IMR-90 (cell line): ENCODE measurements around the gene CCNI2. TPM values are rescaled to one million over a fixed set of nuclear protein-coding genes. Genes with fewer than 3 reads are reported as not detected.

ENCODE experiments used
- ATAC-seq: fragments of 200-7000 bp; cut with Tn5 transposase; 2 replicates; pipeline ENCODE4 v1.9.1; 2020; ENCODE audit warnings: low read depth, mild to moderate bottlenecking, moderate library complexity
- BruUV-seq: library from RNA; stranded (reverse); fragments of 400-500 nt; replicated peaks from 2 replicates; lab custom pipeline; 2021; lab: Mats Ljungman, UMichigan
- CTCF ChIA-PET: fragments of 300-600 bp; formaldehyde crosslinking; extraction: SDS; loops from one replicate; lab custom pipeline; 2021; ENCODE audit warnings: antibody characterized with exemption; lab: Yijun Ruan, JAX
- POLR2A ChIA-PET: fragments of 300-600 bp; sonication (Branson Sonifier 250); formaldehyde crosslinking; loops from one replicate; lab custom pipeline; 2022; ENCODE audit warnings: antibody characterized with exemption; ENCODE audit not compliant: unreplicated experiment; lab: Charles Lee
- DNase-seq: peaks from one replicate; pipeline ENCODE4 v3.0.0; 2013
- H2AFZ ChIP-seq: replicated peaks from 2 replicates; pipeline ENCODE3; 2013; ENCODE audit warnings: low read length, mild to moderate bottlenecking; ENCODE audit not compliant: poor library complexity
- H2AK5ac ChIP-seq: 2 replicates; pipeline ENCODE4 v1.6.1; 2013; ENCODE audit warnings: low read depth, low read length, inconsistent platforms
- H2AK9ac ChIP-seq: replicated peaks from 2 replicates; pipeline ENCODE3; 2013; ENCODE audit warnings: mild to moderate bottlenecking, low read depth, low read length, moderate library complexity; ENCODE audit not compliant: poor library complexity
- H2BK120ac ChIP-seq: 2 replicates; pipeline ENCODE4 v1.6.1; 2013; ENCODE audit warnings: low read depth, low read length, inconsistent platforms
- H2BK15ac ChIP-seq: 3 replicates; pipeline ENCODE4 v1.6.1; 2013; ENCODE audit warnings: low read depth, low read length, inconsistent platforms
- H2BK20ac ChIP-seq: 2 replicates; pipeline ENCODE4 v1.6.1; 2013; ENCODE audit warnings: low read depth, mild to moderate bottlenecking, inconsistent platforms, low read length, moderate library complexity
- H2BK5ac ChIP-seq: 2 replicates; pipeline ENCODE4 v1.6.1; 2013; ENCODE audit warnings: mild to moderate bottlenecking, low read depth, low read length, inconsistent platforms; ENCODE audit not compliant: poor library complexity, severe bottlenecking
- H3K14ac ChIP-seq: replicated peaks from 2 replicates; pipeline ENCODE4 v1.6.1; 2013; ENCODE audit warnings: low read depth, low read length, inconsistent platforms
- H3K18ac ChIP-seq: 2 replicates; pipeline ENCODE4 v1.6.1; 2013; ENCODE audit warnings: low read depth, low read length, control low read depth
- H3K23ac ChIP-seq: 2 replicates; pipeline ENCODE4 v1.6.1; 2013; ENCODE audit warnings: low read depth, low read length, inconsistent platforms
- H3K27ac ChIP-seq: 2 replicates; pipeline ENCODE4 v1.5.1; 2013; ENCODE audit warnings: mild to moderate bottlenecking, control low read depth, low read length; ENCODE audit not compliant: insufficient read depth
- H3K27me3 ChIP-seq: 2 replicates; pipeline ENCODE4 v1.6.1; 2013; ENCODE audit warnings: low read length; ENCODE audit not compliant: control insufficient read depth, insufficient read depth
- H3K36me3 ChIP-seq: 2 replicates; pipeline ENCODE4 v1.6.1; 2013; ENCODE audit warnings: low read length, mixed read lengths; ENCODE audit not compliant: control insufficient read depth, insufficient read depth
- H3K4ac ChIP-seq: 2 replicates; pipeline ENCODE4 v1.6.1; 2013; ENCODE audit warnings: low read depth, low read length, inconsistent platforms
- H3K4me1 ChIP-seq: 2 replicates; pipeline ENCODE4 v1.6.1; 2013; ENCODE audit warnings: low read length, mixed read lengths; ENCODE audit not compliant: control insufficient read depth, insufficient read depth
- H3K4me2 ChIP-seq: 2 replicates; pipeline ENCODE4 v1.6.1; 2013; ENCODE audit warnings: low read depth, mild to moderate bottlenecking, control low read depth, low read length, moderate library complexity
- H3K4me3 ChIP-seq: 2 replicates; pipeline ENCODE4 v1.5.1; 2013; ENCODE audit warnings: low read depth, mild to moderate bottlenecking, control low read depth, low read length, moderate library complexity; ENCODE audit not compliant: insufficient read depth
- H3K56ac ChIP-seq: 2 replicates; pipeline ENCODE4 v1.6.1; 2013; ENCODE audit warnings: low read length, inconsistent platforms; ENCODE audit not compliant: insufficient read depth; ENCODE audit errors: extremely low read depth
- H3K79me1 ChIP-seq, 2 experiments: 2 replicates each; pipeline ENCODE4 v1.6.1; 2013; ENCODE audit warnings: low read length in 2 of 2, inconsistent platforms in 1 of 2, low read depth in 1 of 2
- H3K9ac ChIP-seq: 2 replicates; pipeline ENCODE4 v1.6.1; 2013; ENCODE audit warnings: low read depth, low read length, control low read depth
- H3K9me1 ChIP-seq: 2 replicates; pipeline ENCODE4 v1.6.1; 2013; ENCODE audit warnings: low read length, inconsistent platforms; ENCODE audit not compliant: insufficient read depth
- H3K9me3 ChIP-seq: 2 replicates; pipeline ENCODE4 v1.6.1; 2013; ENCODE audit warnings: low read length; ENCODE audit not compliant: control insufficient read depth, insufficient read depth
- H4K20me1 ChIP-seq: 2 replicates; pipeline ENCODE4 v1.6.1; 2013; ENCODE audit warnings: low read length, inconsistent platforms; ENCODE audit not compliant: insufficient read depth
- H4K5ac ChIP-seq: 2 replicates; pipeline ENCODE4 v1.6.1; 2013; ENCODE audit warnings: mild to moderate bottlenecking, low read depth, low read length, control low read depth
- H4K8ac ChIP-seq, 2 experiments: 2 replicates each; pipeline ENCODE4 v1.6.1; 2013; ENCODE audit warnings: low read depth in 2 of 2, low read length in 2 of 2, control low read depth in 1 of 2, inconsistent platforms in 1 of 2
- H4K91ac ChIP-seq: 2 replicates; pipeline ENCODE4 v1.6.1; 2013; ENCODE audit warnings: low read depth, low read length, inconsistent platforms; ENCODE audit not compliant: insufficient read depth
- BHLHE40 ChIP-seq: fragments of 150-350 bp; IDR thresholded peaks from 2 replicates; pipeline ENCODE4 v1.6.1; 2016; ENCODE audit warnings: mild to moderate bottlenecking, low read depth, low read length
- CEBPB ChIP-seq: IDR thresholded peaks from 2 replicates; pipeline ENCODE4 v1.6.1; 2012; ENCODE audit warnings: low read depth, low read length, improper control_type of control experiment
- FOS ChIP-seq: fragments of 150-350 bp; IDR thresholded peaks from 2 replicates; pipeline ENCODE4 v1.6.1; 2016; ENCODE audit warnings: low read depth, low read length
- MAZ ChIP-seq: IDR thresholded peaks from 2 replicates; pipeline ENCODE4 v1.6.1; 2012; ENCODE audit warnings: low read depth, mild to moderate bottlenecking, low read length, improper control_type of control experiment, moderate library complexity, borderline replicate concordance
- NFE2L2 ChIP-seq: fragments of 150-350 bp; IDR thresholded peaks from 2 replicates; pipeline ENCODE4 v1.6.1; 2016; ENCODE audit warnings: low read depth, mild to moderate bottlenecking, low read length
- POLR2A ChIP-seq: IDR thresholded peaks from 2 replicates; pipeline ENCODE4 v1.6.1; 2012; ENCODE audit warnings: mild to moderate bottlenecking, low read depth, low read length
- RAD21 ChIP-seq: IDR thresholded peaks from 2 replicates; pipeline ENCODE4 v1.6.1; 2012; ENCODE audit warnings: low read length, improper control_type of control experiment
- WGBS, 2 experiments: methylation state at CpG; one replicate each; pipeline versions ENCODE4 v1.1.5 to v1.1.7; 2013; ENCODE audit warnings: missing lambda C conversion rate in 2 of 2; ENCODE audit not compliant: insufficient read length in 1 of 2; ENCODE audit errors: extremely low coverage in 2 of 2; 5-methylcytosine and 5-hydroxymethylcytosine counted together
- dilution Hi-C: fragments of 300-500 bp; cut with HindIII; formaldehyde crosslinking; loops from one replicate; pipeline ENCODE4 v1.14.3; 2018; ENCODE audit warnings: low sequenced_read_pairs; ENCODE audit not compliant: unreplicated experiment
- in situ Hi-C: fragments of 300-500 bp; cut with MboI; formaldehyde crosslinking; loops from 3 replicates; pipeline ENCODE4 v1.14.3; 2019; ENCODE audit warnings: low sequenced_read_pairs, inconsistent platforms, mixed read lengths
- intact Hi-C: fragments of 100-400 bp; cut with micrococcal nuclease; formaldehyde crosslinking; loops from 2 replicates; pipeline ENCODE4 v1.10.0; 2022
- polyA plus RNA-seq, 3 experiments: library from polyadenylated mRNA; depleted of rRNA; stranded (reverse); fragments of >200 nt; gene quantifications; 2 replicates each; pipeline ENCODE4 v1.2.3, GENCODE V29; 2012; ENCODE audit warnings: low replicate concordance in 1 of 3
- total RNA-seq: library from RNA; depleted of rRNA; stranded (reverse); fragments of >200 nt; gene quantifications from 2 replicates; pipeline ENCODE4 v1.2.3, GENCODE V29; 2012

Gene CCNI2
- total and polyA plus RNA-seq, 2 of the 4 experiments (the other 2 are of a cell fraction) = not detected

- H3K14ac ChIP-seq = no peak overlapping the region
- intact Hi-C loops (no loop called here), dilution Hi-C loops (no loop called here), in situ Hi-C loops (no loop called here)
- H2AK9ac ChIP-seq = no peak overlapping the region
- no peak overlapping the region for H3K23ac ChIP-seq
- no peak overlapping the region for H3K4me2 ChIP-seq
- CTCF ChIA-PET = no interaction called here
- H3K4me1 ChIP-seq = no peaks in the 10 kb centered on the region
- no peaks in the 10 kb centered on the region; the same call in 1 of the 2 replicates for H4K20me1 ChIP-seq
- peaks cover 54% of the 10 kb centered on the region for H3K36me3 ChIP-seq
- BruUV-seq = no TSS peak
- no peaks in the 10 kb centered on the region for H3K9me1 ChIP-seq
- TF ChIP-seq NFE2L2 = no peak
- no peak for TF ChIP-seq FOS
- no peak for TF ChIP-seq BHLHE40
- TF ChIP-seq CEBPB = no peak
- TF ChIP-seq MAZ = no peak
- TF ChIP-seq POLR2A = no peak
- no peak for TF ChIP-seq RAD21
- H3K18ac ChIP-seq = no peak overlapping the region
- H3K9ac ChIP-seq = no peak overlapping the region
- no peak overlapping the region for H4K8ac ChIP-seq
- ATAC-seq = no peak
- H2AFZ ChIP-seq = no peak overlapping the region
- no peaks in the 10 kb centered on the region for H3K27me3 ChIP-seq
- H4K91ac ChIP-seq = no peak overlapping the region
- POLR2A ChIA-PET = no interaction called here
- H3K79me1 ChIP-seq = 0 out of 4 replicates have a peak, but pooled peaks cover 0 to 6% of the 10 kb centered on the region in 2 experiments
- DNase-seq = no peak
- H2AK5ac ChIP-seq = no peak overlapping the region
- no peak overlapping the region for H2BK20ac ChIP-seq
- no peak overlapping the region for H3K27ac ChIP-seq
- H2BK5ac ChIP-seq = no peak overlapping the region
- no peak overlapping the region for H2BK15ac ChIP-seq
- no peak overlapping the region for H3K56ac ChIP-seq
- 100% methylated on average over 4 of the region's 12 CpGs; no CpG with 5 or more reads in 1 of the 2 experiments for WGBS, 2 experiments
- no peak overlapping the region for H2BK120ac ChIP-seq
- no peak overlapping the region for H3K4me3 ChIP-seq
- H4K5ac ChIP-seq = no peak overlapping the region
- no peak overlapping the region for H3K4ac ChIP-seq
- H3K9me3 ChIP-seq = no peaks in the 10 kb centered on the region
These were observed 12.8 kb downstream of the CCNI2 start for GRCh38 chr5:132760049-132760420.
